HG02588 (cell line): Measurements from ENCODE around the gene MYT1.
"Not testable (repeated sequence)": the region's sequence is repeated elsewhere in the genome, so short reads cannot be mapped to it uniquely, and the experiment has no call there.

Experiments
- ATAC-seq: cut with Tn5 transposase; IDR thresholded peaks from one replicate; pipeline ENCODE4 v1.9.1; 2021; ENCODE audit warnings: mild to moderate bottlenecking, moderate library complexity; ENCODE audit not compliant: unreplicated experiment

MYT1 gene

GRCh38 chr20:64164123-64164836 lies at the start of gene MYT1:
Gene MYT1, plus strand, starts transcription at chr20:64164452. Its CDS starts 34,410 bp downstream, at chr20:64198862.
- ATAC-seq: no peak

DNA sequence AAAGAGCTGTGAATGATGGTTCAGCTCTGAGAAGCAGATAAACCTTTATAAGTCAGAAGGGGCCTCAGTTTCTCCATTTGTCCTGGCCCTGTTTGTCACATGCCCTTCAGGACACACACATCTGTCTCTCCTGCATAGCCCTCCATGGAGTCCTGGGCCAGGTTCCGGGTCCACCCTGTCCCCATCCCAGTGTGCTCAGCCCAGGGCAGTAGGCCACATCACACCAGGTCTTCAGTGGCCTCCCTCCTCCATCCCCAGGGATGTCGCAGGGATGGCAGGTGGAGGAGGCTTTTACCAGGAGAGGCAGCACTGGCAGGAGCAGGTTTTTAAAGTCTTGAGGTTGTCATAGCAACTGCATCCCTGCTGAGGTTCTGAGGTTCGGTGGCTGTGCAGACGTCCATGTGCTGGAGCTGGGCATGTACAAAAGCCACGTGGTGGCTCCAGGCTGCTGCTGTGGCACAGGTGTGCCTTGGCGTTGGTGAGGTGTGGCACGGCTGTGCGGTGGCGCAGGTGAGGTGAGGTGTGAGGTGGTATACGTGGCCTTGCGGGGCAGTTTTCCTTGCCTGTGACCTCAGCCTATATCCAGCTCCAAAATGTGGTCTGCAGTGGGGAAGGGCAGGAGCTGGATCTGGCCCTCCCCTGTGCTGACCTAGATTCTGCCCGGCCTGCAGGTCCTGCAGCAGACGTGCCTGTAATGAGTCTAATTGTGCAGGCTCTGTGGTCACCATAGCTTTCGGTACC lies 48.9 kb upstream of the MYT1 start:
- ATAC-seq: no peak

GRCh38 chr20:64116016-64116415 lies 48.2 kb upstream of the MYT1 start:
- no peak for ATAC-seq

- ATAC-seq: no peak
Observed at GRCh38 chr20:64116541-64117431, 47.5 kb upstream of the MYT1 start.

GRCh38 chr20:64117432-64117777 lies 46.8 kb upstream of the MYT1 start:
- ATAC-seq: not testable (repeated sequence)

GRCh38 chr20:64119301-64119680 lies 45.0 kb upstream of the MYT1 start:
- no peak for ATAC-seq

DNA sequence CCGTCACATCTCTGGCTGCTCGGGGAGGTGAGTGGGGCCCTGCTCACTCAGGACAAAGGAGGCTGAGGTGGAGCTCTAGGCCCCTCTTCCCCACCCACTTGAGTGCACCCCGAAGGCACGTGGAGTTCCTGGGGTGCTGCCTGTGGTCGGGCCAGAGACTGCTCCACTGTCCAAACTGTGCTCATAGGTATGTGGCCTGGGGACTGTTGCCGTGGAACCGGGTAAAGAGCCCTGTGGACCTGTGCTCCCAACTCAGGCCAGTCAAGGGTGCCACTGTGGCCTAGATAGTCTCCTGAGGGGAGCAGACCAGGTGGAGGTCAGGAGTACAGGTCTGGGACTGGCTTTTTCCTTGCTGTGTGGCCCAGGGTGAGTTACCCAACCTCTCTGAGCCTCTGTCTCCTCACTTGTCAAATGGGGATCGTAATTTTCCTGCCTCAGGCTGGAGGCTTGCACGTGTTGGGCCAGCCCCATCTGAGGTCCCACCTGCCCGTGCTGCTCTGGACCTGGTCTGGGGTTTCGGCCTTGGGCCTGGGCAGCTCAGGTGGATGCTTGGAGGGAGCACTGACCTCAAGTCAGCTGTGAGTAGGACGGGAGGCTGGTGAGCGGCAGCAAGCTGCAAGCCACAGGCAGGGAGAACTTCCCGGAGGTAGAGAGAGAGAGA lies 44.4 kb upstream of the MYT1 start:
- no peak for ATAC-seq

DNA sequence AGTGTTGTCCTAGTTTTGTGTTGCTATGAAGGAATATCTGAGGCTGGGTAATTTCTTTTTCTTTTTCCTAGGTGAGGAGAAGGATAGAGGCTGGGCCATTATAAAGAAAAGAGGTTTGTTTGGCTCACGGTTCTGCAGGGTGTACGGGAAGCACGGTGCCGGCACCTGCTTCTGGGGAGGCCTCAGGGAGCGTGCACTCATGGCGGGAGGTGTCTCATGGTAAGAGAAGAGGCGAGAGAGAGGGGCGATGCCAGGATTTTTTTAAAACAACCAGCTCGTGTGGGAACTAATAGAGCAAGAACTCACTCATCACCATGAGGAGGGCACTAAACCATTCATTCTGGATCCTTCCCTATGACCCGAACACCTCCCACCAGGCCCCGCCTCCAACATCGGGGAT lies 42.7 kb upstream of the MYT1 start:
- no peak for ATAC-seq

- not testable (repeated sequence) for ATAC-seq
Observed at GRCh38 chr20:64122927-64123326, 41.3 kb upstream of the MYT1 start.

GRCh38 chr20:64123517-64123916 lies 40.7 kb upstream of the MYT1 start:
- ATAC-seq: not testable (repeated sequence)

- no peak for ATAC-seq
Observed at GRCh38 chr20:64129146-64129782, 35.0 kb upstream of the MYT1 start.

GRCh38 chr20:64130271-64130670 lies 34.0 kb upstream of the MYT1 start:
- no peak for ATAC-seq

DNA sequence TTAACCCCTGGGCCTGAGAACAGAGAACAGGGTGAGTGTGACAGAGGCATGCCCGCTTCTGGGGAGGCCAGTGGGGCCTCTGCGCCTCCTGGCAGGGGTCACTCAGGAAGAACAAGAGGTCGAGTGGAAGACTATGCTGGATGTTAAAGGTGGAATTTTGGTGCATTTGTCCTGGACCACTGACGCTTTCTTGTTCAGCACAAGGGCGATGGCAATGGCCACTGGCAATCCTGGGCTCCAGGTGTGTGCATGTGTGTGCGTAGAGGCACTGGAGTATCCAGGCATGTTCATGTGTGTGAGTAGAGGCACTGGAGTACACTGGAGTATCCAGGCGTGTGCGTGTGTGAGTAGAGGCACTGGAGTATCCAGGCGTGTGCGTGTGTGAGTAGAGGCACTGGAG lies 33.4 kb upstream of the MYT1 start:
- ATAC-seq: no peak

GRCh38 chr20:64131406-64131805 lies 32.8 kb upstream of the MYT1 start:
- ATAC-seq: no peak

- no peak for ATAC-seq
Observed at GRCh38 chr20:64133951-64134407, 30.3 kb upstream of the MYT1 start.

DNA sequence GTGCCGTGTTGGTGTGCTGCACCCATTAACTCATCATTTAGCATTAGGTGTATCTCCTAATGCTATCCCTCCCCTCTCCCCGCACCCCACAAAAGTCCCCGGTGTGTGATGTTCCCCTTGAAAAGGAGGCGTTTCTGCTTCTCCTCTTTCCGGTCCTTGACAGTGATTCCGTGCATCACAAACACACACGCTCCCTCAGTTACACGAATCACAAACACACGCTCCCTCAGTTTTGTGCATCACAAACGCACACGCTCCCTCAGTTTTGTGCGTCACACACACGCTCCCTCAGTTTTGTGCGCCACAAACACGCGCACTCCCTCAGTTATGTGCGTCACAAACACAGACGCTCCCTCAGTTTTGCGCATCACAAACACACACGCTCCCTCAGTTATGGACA lies 29.5 kb upstream of the MYT1 start:
- ATAC-seq: not testable (repeated sequence)

DNA sequence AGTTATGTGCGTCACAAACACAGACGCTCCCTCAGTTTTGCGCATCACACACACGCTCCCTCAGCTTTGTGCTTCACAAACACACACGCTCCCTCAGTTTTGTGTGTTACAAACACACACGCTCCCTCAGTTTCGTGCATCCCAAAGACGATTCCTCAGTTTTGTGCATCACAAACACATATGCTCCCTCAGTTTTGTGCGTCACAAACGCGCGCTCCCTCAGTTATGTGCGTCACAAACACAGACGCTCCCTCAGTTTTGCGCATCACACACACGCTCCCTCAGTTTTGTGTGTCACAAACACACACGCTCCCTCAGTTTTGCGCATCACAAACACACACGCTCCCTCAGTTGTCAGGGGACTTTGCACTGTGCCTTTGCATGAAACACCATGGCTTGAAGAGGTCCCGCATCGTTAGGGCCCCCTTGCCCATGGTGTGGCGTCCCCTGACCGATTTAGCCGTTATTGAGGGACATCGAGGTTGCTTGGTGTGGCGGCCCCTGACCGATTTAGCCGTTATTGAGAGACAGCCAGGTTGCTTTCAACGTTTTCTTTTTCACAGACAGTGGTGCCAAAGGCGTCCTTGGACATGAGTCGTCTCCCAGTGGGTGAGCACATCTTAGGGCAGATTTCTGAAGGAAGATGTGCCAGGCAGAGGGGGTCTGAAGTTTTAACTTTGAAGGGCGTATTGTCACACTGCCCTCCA lies 28.1 kb upstream of the MYT1 start:
- no peak for ATAC-seq

GRCh38 chr20:64137598-64138031 lies 26.6 kb upstream of the MYT1 start:
- no peak for ATAC-seq

GRCh38 chr20:64138276-64138815 lies 25.9 kb upstream of the MYT1 start:
- no peak for ATAC-seq
